ENCODE data around the gene E2F8.

- TF ChIP-seq, protein P1, sequence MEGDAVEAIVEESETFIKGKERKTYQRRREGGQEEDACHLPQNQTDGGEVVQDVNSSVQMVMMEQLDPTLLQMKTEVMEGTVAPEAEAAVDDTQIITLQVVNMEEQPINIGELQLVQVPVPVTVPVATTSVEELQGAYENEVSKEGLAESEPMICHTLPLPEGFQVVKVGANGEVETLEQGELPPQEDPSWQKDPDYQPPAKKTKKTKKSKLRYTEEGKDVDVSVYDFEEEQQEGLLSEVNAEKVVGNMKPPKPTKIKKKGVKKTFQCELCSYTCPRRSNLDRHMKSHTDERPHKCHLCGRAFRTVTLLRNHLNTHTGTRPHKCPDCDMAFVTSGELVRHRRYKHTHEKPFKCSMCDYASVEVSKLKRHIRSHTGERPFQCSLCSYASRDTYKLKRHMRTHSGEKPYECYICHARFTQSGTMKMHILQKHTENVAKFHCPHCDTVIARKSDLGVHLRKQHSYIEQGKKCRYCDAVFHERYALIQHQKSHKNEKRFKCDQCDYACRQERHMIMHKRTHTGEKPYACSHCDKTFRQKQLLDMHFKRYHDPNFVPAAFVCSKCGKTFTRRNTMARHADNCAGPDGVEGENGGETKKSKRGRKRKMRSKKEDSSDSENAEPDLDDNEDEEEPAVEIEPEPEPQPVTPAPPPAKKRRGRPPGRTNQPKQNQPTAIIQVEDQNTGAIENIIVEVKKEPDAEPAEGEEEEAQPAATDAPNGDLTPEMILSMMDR (conservative IDR thresholded peaks at IDR 0.05; ENCODE audit: low read depth, low read length) = no peak
- TF ChIP-seq EZH2 (IDR thresholded peaks at IDR 0.05; ENCODE audit: borderline replicate concordance, low read depth, low read length, poor library complexity, severe bottlenecking) = no peak
These were observed 28.2 kb upstream of the E2F8 start for GRCh38 chr11:19268909-19269308.

Data from A673 (cell line).